GM12878 (cell line): Measurements from ENCODE around the gene CLEC16A. TPM values are rescaled to one million over a fixed set of nuclear protein-coding genes. Genes with fewer than 3 reads are reported as not detected.

ENCODE experiments used
- ATAC-seq: fragments of 200-7000 bp; cut with Tn5 transposase; 3 replicates; pipeline ENCODE4 v1.9.1; 2020; ENCODE audit warnings: mild to moderate bottlenecking, moderate library complexity
- BruUV-seq: library from RNA; stranded (reverse); fragments of 400-500 nt; replicated peaks from 2 replicates; lab custom pipeline; 2021; lab: Mats Ljungman, UMichigan
- CTCF ChIA-PET: fragments of 300-600 bp; sonication (Branson Sonifier 250); formaldehyde crosslinking; extraction: SDS; loops from one replicate; lab custom pipeline; 2021; ENCODE audit warnings: inconsistent platforms; lab: Yijun Ruan, JAX
- POLR2A ChIA-PET: fragments of 350-600 bp; formaldehyde crosslinking; extraction: SDS; loops from one replicate; lab custom pipeline; 2021; ENCODE audit warnings: inconsistent platforms; lab: Charles Lee
- RAD21 ChIA-PET: fragments of 300-600 bp; sonication (Branson Sonifier 250); formaldehyde crosslinking; loops from one replicate; lab custom pipeline; 2023; ENCODE audit warnings: antibody characterized with exemption; ENCODE audit not compliant: unreplicated experiment; lab: Charles Lee
- SMC1A ChIA-PET: fragments of 300-600 bp; sonication (Branson Sonifier 250); formaldehyde crosslinking; loops from one replicate; lab custom pipeline; 2023; ENCODE audit not compliant: unreplicated experiment, uncharacterized antibody; lab: Charles Lee
- DNase-seq: peaks from one replicate; pipeline ENCODE4 v3.0.0-alpha.2; 2011; ENCODE audit warnings: low read depth, low spot score
- FAIRE-seq: peaks from 3 replicates; lab custom pipeline; 2011; peaks lifted over from hg19 to GRCh38; lab: Jason Lieb, UNC
- H2AFZ ChIP-seq: 2 replicates; pipeline ENCODE4 v1.6.0; 2011; ENCODE audit warnings: low read depth, low read length, control low read depth; ENCODE audit not compliant: control insufficient read depth
- H3K27ac ChIP-seq: 2 replicates; pipeline ENCODE4 v1.5.1; 2011; ENCODE audit warnings: control low read depth; ENCODE audit not compliant: control insufficient read depth, insufficient read depth
- H3K27me3 ChIP-seq, 2 experiments: replicated peaks in 1 of 2; 2 replicates each; pipeline versions ENCODE4 v1.6.0 to v1.6.1; 2011; ENCODE audit warnings: low read length in 1 of 2; ENCODE audit not compliant: control insufficient read depth in 2 of 2, insufficient read depth in 2 of 2
- H3K36me3 ChIP-seq, 2 experiments: 2 replicates each; pipeline ENCODE4 v1.5.1; 2011; ENCODE audit warnings: low read length in 1 of 2; ENCODE audit not compliant: control insufficient read depth in 2 of 2, insufficient read depth in 2 of 2
- H3K4me1 ChIP-seq: 2 replicates; pipeline ENCODE4 v1.6.1; 2011; ENCODE audit warnings: mild to moderate bottlenecking, low read length, moderate library complexity, mixed read lengths; ENCODE audit not compliant: control insufficient read depth, insufficient read depth
- H3K4me2 ChIP-seq: 2 replicates; pipeline ENCODE4 v1.6.0; 2011; ENCODE audit warnings: control low read depth; ENCODE audit not compliant: control insufficient read depth, insufficient read depth
- H3K4me3 ChIP-seq: fragments of 200-600 bp; sonication (generic); 2 replicates; pipeline ENCODE4 v1.5.1; 2016
- H3K79me2 ChIP-seq: 2 replicates; pipeline ENCODE4 v1.6.0; 2011; ENCODE audit warnings: low read length; ENCODE audit not compliant: control insufficient read depth, insufficient read depth
- H3K9ac ChIP-seq: 2 replicates; pipeline ENCODE4 v1.8.0; 2011; ENCODE audit warnings: low read length, control low read depth, mixed read lengths; ENCODE audit not compliant: control insufficient read depth, insufficient read depth
- H3K9me3 ChIP-seq: replicated peaks from 3 replicates; pipeline ENCODE4 v1.5.1; 2011; ENCODE audit warnings: mild to moderate bottlenecking, low read length; ENCODE audit not compliant: control insufficient read depth, insufficient read depth
- H4K20me1 ChIP-seq: 2 replicates; pipeline ENCODE4 v1.6.0; 2011; ENCODE audit not compliant: control insufficient read depth, insufficient read depth
- EED ChIP-seq: sonication (generic); IDR thresholded peaks from 2 replicates; pipeline ENCODE4 v1.6.1; 2016; ENCODE audit warnings: antibody characterized with exemption, low read depth
- EGR1 ChIP-seq, 2 experiments: IDR thresholded peaks; 1 replicate in 1 of 2; 2 replicates in 1 of 2; pipeline ENCODE4 v1.6.1; 2011 to 2012; ENCODE audit warnings: low read depth in 2 of 2, low read length in 2 of 2, borderline replicate concordance in 1 of 2, mild to moderate bottlenecking in 1 of 2, moderate library complexity in 1 of 2
- POLR2AphosphoS2 ChIP-seq: IDR thresholded peaks from 2 replicates; pipeline ENCODE4 v1.6.1; 2011; ENCODE audit warnings: low read depth, mild to moderate bottlenecking, low read length, improper control_type of control experiment, moderate library complexity
- RUNX3 ChIP-seq: IDR thresholded peaks from 2 replicates; pipeline ENCODE4 v1.6.1; 2012; ENCODE audit warnings: low read length, inconsistent platforms
- SREBF1 ChIP-seq: IDR thresholded peaks from 2 replicates; pipeline ENCODE4 v1.6.1; 2012; ENCODE audit warnings: mild to moderate bottlenecking, low read length
- WGBS: methylation state at CpG from one replicate; pipeline ENCODE4 v1.1.6; 2016; ENCODE audit warnings: low lambda C conversion rate; ENCODE audit not compliant: insufficient replicate concordance, insufficient coverage; ENCODE audit errors: missing lambda C conversion rate; 5-methylcytosine and 5-hydroxymethylcytosine counted together
- in situ Hi-C: fragments of 300-500 bp; cut with MboI; formaldehyde crosslinking; loops from 9 replicates; pipeline ENCODE4 v1.14.3; 2018; ENCODE audit warnings: mixed read lengths
- intact Hi-C: fragments of 100-400 bp; cut with micrococcal nuclease; formaldehyde crosslinking; loops from one replicate; pipeline ENCODE4 v1.14.2; 2022; ENCODE audit not compliant: unreplicated experiment
- polyA plus RNA-seq, 11 experiments: library from polyadenylated mRNA; depleted of rRNA in 4 of 11; unstranded in 6 of 11; stranded (reverse) in 5 of 11; fragments of >200 nt; fragmentation: Nextera tagmentation in 4 of 11; fragmentation: Illumina TruSeq in 1 of 11; extraction: Ambion mirVana in 4 of 11; extraction: Trizol in 1 of 11; gene quantifications; 1 replicate in 1 of 11; 2 replicates in 10 of 11; pipeline versions ENCODE4 v1.2.1 to v1.2.3, GENCODE V29; 2011 to 2016; ENCODE audit warnings: inconsistent platforms in 2 of 11, missing spikeins in 2 of 11, low read depth in 1 of 11
- total RNA-seq, 4 experiments: library from RNA; depleted of rRNA in 3 of 4; stranded (reverse); fragments of >200 nt in 3 of 4; fragmentation: Illumina TruSeq in 1 of 4; extraction: Trizol in 1 of 4; gene quantifications; 2 replicates each; pipeline versions ENCODE4 v1.2.1 to v1.2.3, GENCODE V29; 2013 to 2021
- TF ChIP-seq, protein P1 (sequence below): IDR thresholded peaks from 2 replicates; pipeline ENCODE4 v1.6.1; 2011; ENCODE audit warnings: borderline replicate concordance, low read depth, mild to moderate bottlenecking, moderate library complexity, mixed read lengths, low read length; ENCODE audit not compliant: insufficient read depth; ENCODE audit errors: extremely low read length
- TF ChIP-seq, protein P2 (sequence below): IDR thresholded peaks from 2 replicates; pipeline ENCODE4 v1.6.1; 2012; ENCODE audit warnings: low read depth, low read length, improper control_type of control experiment
- TF ChIP-seq, protein P3 (sequence below): fragments of 450-650 bp; formaldehyde crosslinking; IDR thresholded peaks from 2 replicates; pipeline ENCODE4 v1.4.0; 2022; ENCODE audit warnings: mild to moderate bottlenecking, moderate library complexity
- TF ChIP-seq, protein P4 (sequence below), 3 experiments: IDR thresholded peaks in 2 of 3; conservative IDR thresholded peaks in 1 of 3; 2 replicates each; pipeline ENCODE4 v1.5.1; 2011; ENCODE audit warnings: low read depth in 3 of 3, low read length in 3 of 3, mild to moderate bottlenecking in 3 of 3, control low read depth in 2 of 3, moderate library complexity in 2 of 3, inconsistent platforms in 1 of 3, mixed read lengths in 1 of 3; ENCODE audit not compliant: control insufficient read depth in 2 of 3, insufficient read depth in 1 of 3; ENCODE audit errors: extremely low read depth in 1 of 3
- TF ChIP-seq, protein P5 (sequence below): fragments of 450-650 bp; IDR thresholded peaks from 2 replicates; pipeline ENCODE4 v1.6.1; 2016; ENCODE audit warnings: mild to moderate bottlenecking
- TF ChIP-seq, protein P6 (sequence below): fragments of 150-350 bp; IDR thresholded peaks from 2 replicates; pipeline ENCODE4 v1.6.1; 2014; ENCODE audit warnings: mild to moderate bottlenecking, low read depth, low read length
- TF ChIP-seq, protein P7 (sequence below): IDR thresholded peaks from 2 replicates; pipeline ENCODE4 v1.6.1; 2012; ENCODE audit warnings: low read depth, low read length, improper control_type of control experiment

The CLEC16A gene
- total and polyA plus RNA-seq, 10 of the 15 experiments (the other 5 are each of a cell fraction or from before 2014, with no cell fraction given) = 1.5 to 28.8 (median 19.2) TPM

DNA sequence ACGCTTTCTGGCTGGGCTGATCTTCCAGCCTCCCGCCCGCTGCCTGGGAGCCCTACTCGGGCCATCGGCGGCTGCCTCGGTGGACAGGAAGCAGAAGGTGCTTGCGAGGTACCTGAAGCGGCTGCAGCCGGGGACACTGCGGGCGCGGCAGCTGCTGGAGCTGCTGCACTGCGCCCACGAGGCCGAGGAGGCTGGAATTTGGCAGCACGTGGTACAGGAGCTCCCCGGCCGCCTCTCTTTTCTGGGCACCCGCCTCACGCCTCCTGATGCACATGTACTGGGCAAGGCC is 36.7 kb upstream of the CLEC16A start:
- SMC1A ChIA-PET = interaction anchor here (1.1 to 6.3 kb wide), 2 partner anchors 17 to 163 kb away, joined by 5 to 49 read pairs; no protein-coding TSS in a partner anchor
- CTCF ChIA-PET = no interaction called here
- FAIRE-seq = no peak
- no peak for ATAC-seq
- Histone ChIP-seq H3K27ac (no peak overlapping the region), H3K27me3 (no peaks in the 10 kb centered on the region), H3K36me3 (peaks cover 43 to 64% of the 10 kb centered on the region in 2 experiments), H3K4me3 (no peak overlapping the region), H3K9me3 (peaks cover 4% of the 10 kb centered on the region; the same call in 1 of the 3 replicates), H3K4me2 (no peak overlapping the region), H3K9ac (no peak overlapping the region), H2AFZ (no peak overlapping the region), H3K79me2 (no peaks in the 10 kb centered on the region; the same call in 1 of the 2 replicates), H4K20me1 (no peaks in the 10 kb centered on the region; the same call in 1 of the 2 replicates), H3K4me1 (peaks cover 8% of the 10 kb centered on the region)
- DNase-seq = no peak
- RAD21 ChIA-PET = no interaction called here
- intact Hi-C loops = no loop called here
- WGBS = 96% methylated on average over 13 of the region's 21 CpGs
- no TSS peak for BruUV-seq
- in situ Hi-C loops = no loop called here
- POLR2A ChIA-PET = no interaction called here
- TF ChIP-seq, protein P1, sequence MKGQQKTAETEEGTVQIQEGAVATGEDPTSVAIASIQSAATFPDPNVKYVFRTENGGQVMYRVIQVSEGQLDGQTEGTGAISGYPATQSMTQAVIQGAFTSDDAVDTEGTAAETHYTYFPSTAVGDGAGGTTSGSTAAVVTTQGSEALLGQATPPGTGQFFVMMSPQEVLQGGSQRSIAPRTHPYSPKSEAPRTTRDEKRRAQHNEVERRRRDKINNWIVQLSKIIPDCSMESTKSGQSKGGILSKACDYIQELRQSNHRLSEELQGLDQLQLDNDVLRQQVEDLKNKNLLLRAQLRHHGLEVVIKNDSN = no peak
- no peak for TF ChIP-seq EGR1 (IDR thresholded peaks at IDR 0.05; ENCODE audit: borderline replicate concordance in 1 of 2, low read depth in 2 of 2, low read length in 2 of 2)
- TF ChIP-seq, protein P2, sequence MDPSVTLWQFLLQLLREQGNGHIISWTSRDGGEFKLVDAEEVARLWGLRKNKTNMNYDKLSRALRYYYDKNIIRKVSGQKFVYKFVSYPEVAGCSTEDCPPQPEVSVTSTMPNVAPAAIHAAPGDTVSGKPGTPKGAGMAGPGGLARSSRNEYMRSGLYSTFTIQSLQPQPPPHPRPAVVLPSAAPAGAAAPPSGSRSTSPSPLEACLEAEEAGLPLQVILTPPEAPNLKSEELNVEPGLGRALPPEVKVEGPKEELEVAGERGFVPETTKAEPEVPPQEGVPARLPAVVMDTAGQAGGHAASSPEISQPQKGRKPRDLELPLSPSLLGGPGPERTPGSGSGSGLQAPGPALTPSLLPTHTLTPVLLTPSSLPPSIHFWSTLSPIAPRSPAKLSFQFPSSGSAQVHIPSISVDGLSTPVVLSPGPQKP = no peak
- TF ChIP-seq, protein P3, sequence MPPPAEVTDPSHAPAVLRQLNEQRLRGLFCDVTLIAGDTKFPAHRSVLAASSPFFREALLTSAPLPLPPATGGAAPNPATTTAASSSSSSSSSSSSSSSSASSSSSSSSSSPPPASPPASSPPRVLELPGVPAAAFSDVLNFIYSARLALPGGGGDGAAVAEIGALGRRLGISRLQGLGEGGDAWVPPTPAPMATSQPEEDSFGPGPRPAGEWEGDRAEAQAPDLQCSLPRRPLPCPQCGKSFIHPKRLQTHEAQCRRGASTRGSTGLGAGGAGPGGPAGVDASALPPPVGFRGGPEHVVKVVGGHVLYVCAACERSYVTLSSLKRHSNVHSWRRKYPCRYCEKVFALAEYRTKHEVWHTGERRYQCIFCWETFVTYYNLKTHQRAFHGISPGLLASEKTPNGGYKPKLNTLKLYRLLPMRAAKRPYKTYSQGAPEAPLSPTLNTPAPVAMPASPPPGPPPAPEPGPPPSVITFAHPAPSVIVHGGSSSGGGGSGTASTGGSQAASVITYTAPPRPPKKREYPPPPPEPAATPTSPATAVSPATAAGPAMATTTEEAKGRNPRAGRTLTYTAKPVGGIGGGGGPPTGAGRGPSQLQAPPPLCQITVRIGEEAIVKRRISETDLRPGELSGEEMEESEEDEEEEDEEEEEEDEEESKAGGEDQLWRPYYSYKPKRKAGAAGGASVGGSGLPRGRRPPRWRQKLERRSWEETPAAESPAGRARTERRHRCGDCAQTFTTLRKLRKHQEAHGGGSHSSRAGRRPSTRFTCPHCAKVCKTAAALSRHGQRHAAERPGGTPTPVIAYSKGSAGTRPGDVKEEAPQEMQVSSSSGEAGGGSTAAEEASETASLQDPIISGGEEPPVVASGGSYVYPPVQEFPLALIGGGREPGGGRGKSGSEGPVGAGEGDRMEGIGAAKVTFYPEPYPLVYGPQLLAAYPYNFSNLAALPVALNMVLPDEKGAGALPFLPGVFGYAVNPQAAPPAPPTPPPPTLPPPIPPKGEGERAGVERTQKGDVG (CRISPR knock-in tag) = no peak
- no peak for TF ChIP-seq POLR2AphosphoS2
- TF ChIP-seq, protein P4, sequence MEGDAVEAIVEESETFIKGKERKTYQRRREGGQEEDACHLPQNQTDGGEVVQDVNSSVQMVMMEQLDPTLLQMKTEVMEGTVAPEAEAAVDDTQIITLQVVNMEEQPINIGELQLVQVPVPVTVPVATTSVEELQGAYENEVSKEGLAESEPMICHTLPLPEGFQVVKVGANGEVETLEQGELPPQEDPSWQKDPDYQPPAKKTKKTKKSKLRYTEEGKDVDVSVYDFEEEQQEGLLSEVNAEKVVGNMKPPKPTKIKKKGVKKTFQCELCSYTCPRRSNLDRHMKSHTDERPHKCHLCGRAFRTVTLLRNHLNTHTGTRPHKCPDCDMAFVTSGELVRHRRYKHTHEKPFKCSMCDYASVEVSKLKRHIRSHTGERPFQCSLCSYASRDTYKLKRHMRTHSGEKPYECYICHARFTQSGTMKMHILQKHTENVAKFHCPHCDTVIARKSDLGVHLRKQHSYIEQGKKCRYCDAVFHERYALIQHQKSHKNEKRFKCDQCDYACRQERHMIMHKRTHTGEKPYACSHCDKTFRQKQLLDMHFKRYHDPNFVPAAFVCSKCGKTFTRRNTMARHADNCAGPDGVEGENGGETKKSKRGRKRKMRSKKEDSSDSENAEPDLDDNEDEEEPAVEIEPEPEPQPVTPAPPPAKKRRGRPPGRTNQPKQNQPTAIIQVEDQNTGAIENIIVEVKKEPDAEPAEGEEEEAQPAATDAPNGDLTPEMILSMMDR (IDR thresholded peaks at IDR 0.05 in 2 of 3, conservative IDR thresholded peaks at IDR 0.05 in 1 of 3; ENCODE audit: control insufficient read depth in 2 of 3, extremely low read depth in 1 of 3, insufficient read depth in 1 of 3, low read depth in 3 of 3, low read length in 3 of 3) = no peak
- TF ChIP-seq, protein P5, sequence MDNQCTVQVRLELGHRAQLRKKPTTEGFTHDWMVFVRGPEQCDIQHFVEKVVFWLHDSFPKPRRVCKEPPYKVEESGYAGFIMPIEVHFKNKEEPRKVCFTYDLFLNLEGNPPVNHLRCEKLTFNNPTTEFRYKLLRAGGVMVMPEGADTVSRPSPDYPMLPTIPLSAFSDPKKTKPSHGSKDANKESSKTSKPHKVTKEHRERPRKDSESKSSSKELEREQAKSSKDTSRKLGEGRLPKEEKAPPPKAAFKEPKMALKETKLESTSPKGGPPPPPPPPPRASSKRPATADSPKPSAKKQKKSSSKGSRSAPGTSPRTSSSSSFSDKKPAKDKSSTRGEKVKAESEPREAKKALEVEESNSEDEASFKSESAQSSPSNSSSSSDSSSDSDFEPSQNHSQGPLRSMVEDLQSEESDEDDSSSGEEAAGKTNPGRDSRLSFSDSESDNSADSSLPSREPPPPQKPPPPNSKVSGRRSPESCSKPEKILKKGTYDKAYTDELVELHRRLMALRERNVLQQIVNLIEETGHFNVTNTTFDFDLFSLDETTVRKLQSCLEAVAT = no peak
- TF ChIP-seq RUNX3 = no peak
- TF ChIP-seq, protein P6, sequence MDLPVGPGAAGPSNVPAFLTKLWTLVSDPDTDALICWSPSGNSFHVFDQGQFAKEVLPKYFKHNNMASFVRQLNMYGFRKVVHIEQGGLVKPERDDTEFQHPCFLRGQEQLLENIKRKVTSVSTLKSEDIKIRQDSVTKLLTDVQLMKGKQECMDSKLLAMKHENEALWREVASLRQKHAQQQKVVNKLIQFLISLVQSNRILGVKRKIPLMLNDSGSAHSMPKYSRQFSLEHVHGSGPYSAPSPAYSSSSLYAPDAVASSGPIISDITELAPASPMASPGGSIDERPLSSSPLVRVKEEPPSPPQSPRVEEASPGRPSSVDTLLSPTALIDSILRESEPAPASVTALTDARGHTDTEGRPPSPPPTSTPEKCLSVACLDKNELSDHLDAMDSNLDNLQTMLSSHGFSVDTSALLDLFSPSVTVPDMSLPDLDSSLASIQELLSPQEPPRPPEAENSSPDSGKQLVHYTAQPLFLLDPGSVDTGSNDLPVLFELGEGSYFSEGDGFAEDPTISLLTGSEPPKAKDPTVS = no peak
- TF ChIP-seq, protein P7, sequence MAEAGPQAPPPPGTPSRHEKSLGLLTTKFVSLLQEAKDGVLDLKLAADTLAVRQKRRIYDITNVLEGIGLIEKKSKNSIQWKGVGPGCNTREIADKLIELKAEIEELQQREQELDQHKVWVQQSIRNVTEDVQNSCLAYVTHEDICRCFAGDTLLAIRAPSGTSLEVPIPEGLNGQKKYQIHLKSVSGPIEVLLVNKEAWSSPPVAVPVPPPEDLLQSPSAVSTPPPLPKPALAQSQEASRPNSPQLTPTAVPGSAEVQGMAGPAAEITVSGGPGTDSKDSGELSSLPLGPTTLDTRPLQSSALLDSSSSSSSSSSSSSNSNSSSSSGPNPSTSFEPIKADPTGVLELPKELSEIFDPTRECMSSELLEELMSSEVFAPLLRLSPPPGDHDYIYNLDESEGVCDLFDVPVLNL = no peak
- no peak for TF ChIP-seq EED
- no peak for TF ChIP-seq SREBF1
